MV-4-11 (cell line): ENCODE data around the gene FAXC.
"Not testable (repeated sequence)": the region's sequence is repeated elsewhere in the genome, so short reads cannot be mapped to it uniquely, and the experiment has no call there.

Source experiments
- DNase-seq: peaks from one replicate; lab custom pipeline; 2025; lab: John Stamatoyannopoulos, UW

FAXC gene

DNA sequence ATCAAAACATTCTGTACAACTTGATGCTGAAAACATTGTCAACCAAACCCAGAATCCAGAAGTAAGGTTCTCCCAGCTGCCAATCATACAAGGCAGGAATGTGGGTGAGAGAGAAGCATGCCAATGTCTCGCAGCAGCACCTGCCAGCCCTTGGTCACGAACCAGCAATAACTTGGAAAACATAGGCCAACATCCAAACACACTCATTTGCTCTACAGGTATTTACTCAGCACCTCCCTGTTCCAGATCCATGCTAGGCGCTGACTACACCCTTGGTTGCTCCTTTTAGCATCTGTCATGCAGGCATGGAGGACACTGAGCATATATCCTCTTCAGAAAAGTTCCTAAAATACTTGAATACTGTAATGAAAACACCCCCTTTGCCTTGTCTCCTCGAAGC is 63.6 kb downstream of the FAXC start:
- DNase-seq = no peak

DNA sequence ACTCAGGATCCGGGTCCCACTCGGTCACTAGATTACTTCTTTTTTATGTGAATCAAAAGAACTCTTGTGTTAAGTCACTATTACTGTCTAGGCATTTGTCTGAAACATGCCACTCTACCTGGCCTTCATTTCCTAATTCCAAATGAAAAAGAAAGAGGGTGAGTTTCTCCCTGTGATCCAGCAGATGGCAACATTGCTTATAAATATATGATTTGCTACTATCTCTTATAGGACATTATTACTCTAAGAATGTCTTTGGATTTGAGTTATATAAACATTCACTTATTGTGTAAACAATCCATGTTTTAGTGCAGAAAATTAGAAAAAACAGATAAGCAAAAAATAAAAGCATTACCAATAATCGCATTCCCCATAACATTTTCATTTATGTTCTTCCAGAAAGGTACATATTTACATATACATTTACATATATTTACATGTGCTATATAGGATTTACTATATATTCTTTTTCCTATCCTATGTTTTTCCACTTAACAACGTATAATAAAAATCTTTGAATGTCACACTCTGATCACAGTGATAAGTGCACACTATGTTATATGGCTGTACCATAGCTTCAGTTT is 66.9 kb downstream of the FAXC start:
- peak; percentile 9 for DNase-seq

DNA sequence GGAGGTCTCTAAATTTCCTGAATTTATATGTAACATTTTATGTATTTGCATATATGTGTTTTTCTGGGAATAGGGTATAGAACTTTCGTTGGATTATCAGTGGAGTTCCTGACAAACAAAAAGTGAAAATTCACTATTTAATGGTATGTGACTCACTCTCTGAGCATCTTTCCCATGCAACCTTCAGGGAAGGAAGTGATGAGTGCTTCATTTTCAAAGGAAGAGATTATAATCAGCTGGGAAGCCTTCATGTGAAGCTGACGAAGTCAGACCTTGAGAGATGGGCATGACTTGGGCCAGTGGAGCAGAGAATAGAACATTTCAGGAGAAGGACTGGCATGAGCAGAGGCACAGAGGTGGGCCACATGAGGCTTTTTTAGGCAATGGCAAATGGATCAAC is 72.7 kb downstream of the FAXC start:
- no peak for DNase-seq

DNA sequence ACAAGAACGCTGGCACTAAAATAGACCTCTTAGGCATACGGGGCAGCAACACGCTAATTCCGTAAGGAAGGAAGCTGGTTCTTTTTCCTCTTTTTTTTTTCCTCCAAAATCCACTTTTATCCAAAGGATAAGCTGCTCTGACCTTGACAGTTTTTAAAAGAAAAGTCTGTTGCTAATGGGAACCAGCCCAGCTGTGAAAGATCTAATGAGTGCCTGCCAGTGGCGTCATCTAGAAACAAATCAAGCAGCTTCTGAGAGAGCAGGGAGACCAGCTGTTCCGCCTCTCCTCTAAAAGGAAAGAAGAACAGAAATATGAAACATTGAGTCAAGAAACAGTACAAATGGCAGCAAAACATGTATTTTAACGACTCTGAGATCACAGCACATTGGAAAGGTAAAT is 78.6 kb downstream of the FAXC start:
- no peak for DNase-seq

DNA sequence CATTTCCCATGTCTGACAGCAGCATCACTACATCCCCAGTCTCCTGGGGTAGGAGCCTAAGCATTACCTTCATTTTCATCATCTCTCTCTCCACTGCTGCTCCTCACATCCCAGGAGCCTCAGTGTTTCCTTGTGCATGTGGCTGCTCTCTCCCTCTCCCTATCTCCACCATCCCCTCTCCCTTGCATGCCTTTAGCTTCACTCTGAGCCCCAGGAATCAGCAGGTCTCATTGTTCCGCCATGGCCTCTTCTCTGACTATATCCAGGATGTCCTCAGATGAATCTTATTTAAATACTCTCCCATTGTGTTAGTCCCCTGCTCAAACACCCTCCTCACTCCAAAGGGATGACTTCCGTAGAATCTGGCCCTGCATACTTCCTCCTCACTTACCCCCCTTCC is 79.4 kb downstream of the FAXC start:
- no peak for DNase-seq

DNA sequence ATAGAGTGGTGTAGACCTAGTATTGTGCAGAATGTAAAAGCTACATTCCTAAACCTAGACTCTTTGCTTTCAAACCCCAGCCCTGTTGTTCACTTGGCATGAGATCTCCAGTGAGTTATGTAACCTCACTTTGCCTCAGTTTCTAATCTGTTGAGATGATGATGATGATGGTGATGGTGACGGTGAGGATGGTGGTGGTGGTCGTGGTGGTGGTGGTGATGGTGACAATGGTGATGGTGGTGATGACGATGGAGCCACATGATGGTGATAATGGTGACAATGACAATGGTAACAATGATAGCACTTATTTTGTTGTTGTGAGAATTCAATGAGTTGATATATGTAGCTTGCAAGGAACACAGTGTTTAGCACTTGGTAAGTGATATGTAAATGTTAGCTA is 80.3 kb downstream of the FAXC start:
- no peak for DNase-seq

DNA sequence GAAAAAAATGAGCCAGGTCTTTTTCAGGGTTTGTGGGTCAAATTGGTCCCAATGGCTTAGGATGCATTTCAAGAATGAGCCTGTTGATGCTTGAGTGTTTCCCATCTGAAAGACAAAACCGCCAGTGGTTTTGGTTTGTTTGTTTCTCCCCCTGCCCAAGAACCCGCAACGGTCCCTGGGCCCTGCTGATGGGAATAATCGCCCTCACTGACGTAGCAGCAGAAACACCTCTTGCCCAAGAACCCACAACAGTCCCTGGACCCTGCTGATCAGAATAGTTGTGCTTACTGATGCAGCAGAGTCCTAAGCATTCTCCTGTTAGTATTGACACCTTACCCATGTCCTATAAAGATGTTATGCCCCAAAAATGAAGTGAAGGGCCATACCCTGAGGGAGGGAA is 82.5 kb downstream of the FAXC start:
- not testable (repeated sequence) for DNase-seq

GRCh38 chr6:99265447-99265846 is 84.0 kb downstream of the FAXC start:
- DNase-seq = not testable (repeated sequence)

GRCh38 chr6:99254616-99255550 is 94.6 kb downstream of the FAXC start:
- DNase-seq = no peak

GRCh38 chr6:99253271-99253670 is 96.2 kb downstream of the FAXC start:
- no peak for DNase-seq

DNA sequence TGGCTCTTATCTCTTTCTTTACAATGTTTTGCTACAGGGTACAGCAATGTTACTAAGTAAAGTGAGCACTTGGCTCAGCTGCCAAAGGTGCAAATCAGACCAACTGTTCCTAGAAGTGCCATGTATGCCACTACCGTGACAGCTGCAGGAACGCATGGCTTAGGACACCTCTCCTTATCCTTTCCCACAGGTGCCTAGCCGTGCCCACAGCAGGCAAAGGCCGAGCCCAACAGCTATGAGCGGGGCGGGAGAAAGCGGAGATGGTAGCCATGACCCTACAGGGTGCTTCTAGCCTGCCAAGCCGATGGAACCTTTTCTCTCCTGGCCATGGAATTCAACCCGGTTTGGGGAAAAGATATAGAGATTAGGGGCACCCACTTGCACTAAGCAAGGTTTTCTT is 97.1 kb downstream of the FAXC start:
- no peak for DNase-seq

GRCh38 chr6:99250476-99250875 is 99.0 kb downstream of the FAXC start:
- DNase-seq = no peak

DNA sequence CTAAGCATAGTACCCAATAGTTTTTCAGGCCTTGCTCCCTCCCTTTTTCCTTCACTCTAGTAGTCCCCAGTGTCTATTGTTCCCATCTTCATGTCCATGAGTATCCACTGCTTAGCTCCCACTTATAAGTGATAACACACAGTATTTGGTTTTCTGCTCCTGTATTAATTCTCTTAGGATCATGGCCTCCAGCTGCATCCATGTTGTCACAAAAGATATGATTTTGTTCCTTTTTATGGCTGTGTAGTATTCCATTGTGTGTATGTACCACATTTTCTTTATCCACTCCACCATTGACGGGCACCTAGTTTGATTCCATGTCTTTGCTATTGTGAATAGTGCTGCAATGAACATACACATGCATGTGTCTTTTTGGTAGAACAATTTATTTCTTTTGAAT is 102.9 kb downstream of the FAXC start:
- DNase-seq = no peak

- peak; percentile 1 for DNase-seq
Measured at GRCh38 chr6:99241905-99242534, 107.5 kb downstream of the FAXC start.

GRCh38 chr6:99236010-99236409 is 113.5 kb downstream of the FAXC start:
- DNase-seq = no peak

DNA sequence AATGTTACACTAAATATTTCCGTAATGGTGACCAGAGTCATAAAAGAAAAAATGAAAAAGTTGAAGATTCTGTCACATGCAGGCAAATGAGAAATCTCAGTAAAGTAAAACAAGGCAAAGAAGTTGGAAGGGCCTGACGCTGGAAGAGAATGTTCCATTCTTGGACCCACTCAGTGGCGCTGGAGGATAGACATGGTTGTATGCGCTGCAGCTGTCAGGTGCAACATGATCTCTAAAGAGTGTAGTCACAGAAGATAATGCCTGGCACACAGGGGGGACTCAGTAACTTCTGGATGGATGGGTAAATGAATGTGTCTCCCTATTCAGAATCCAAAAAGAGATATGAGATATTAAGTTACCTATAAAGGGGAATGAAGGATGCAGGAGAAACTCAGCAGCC is 116.3 kb downstream of the FAXC start:
- DNase-seq = no peak

DNA sequence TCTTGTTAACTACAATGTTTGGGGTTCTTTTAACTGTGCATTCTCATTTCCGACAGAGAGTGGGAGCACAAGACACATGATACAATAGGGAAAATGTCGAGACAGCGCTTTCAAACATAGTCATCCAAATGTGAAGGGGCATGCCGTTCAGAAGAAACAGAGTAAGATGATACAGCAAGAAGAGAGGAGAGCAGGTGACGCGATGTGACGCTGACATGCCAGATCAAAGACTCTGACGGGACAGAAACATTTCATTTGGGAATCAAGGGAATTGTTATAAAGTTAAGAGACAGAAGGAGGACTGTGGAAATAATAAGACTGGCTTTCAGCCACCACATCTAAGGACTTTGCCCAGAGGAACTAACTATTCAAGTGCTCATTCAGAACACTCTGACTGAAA is 117.4 kb downstream of the FAXC start:
- DNase-seq = no peak

DNA sequence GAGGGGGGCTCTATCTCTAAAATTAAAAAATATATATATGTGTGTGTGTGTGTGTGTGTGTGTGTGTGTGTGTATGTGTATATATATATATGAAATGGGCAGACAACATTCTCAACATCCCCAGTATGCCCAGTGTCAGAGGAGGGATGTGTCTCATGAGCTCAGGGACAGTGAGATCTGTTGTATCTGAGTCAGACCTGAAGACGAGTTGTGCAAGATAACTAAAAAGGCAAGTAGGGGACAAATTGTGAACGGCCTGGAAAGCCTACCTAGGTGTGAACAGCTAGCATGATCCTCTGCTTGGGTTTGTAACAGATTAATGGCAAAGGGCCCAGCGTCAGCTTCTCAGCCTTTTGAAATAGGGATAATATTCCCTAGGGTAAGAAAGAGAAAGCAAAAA is 124.3 kb downstream of the FAXC start:
- DNase-seq = no peak
